K562 (cell line): ENCODE data around the gene SCMH1. TPM values are rescaled to one million over a fixed set of nuclear protein-coding genes. Genes with fewer than 3 reads are reported as not detected.

ENCODE experiments used
- HDAC3 ChIP-seq: fragments of 450-650 bp; IDR thresholded peaks from 2 replicates; pipeline ENCODE4 v1.6.1; 2018; ENCODE audit warnings: borderline replicate concordance, mild to moderate bottlenecking, moderate library complexity; ENCODE audit not compliant: partially characterized antibody
- NKRF ChIP-seq: fragments of 450-650 bp; IDR thresholded peaks from 2 replicates; pipeline ENCODE4 v1.6.1; 2016; ENCODE audit warnings: borderline replicate concordance
- RB1 ChIP-seq: fragments of 450-650 bp; IDR thresholded peaks from 2 replicates; pipeline ENCODE4 v1.6.1; 2017; ENCODE audit warnings: low read depth, mild to moderate bottlenecking
- SRSF1 ChIP-seq: fragments of 200-400 bp; formaldehyde crosslinking; IDR thresholded peaks from 2 replicates; pipeline ENCODE4 v1.6.1; 2017; ENCODE audit warnings: mild to moderate bottlenecking, low read depth, low read length, moderate library complexity
- TSC22D4 ChIP-seq: fragments of 450-650 bp; IDR thresholded peaks from 2 replicates; pipeline ENCODE4 v1.6.1; 2016; ENCODE audit warnings: missing genetic modification characterization, missing biosample characterization, control low read depth
- XRCC3 ChIP-seq: fragments of 450-650 bp; IDR thresholded peaks from 2 replicates; pipeline ENCODE4 v1.6.1; 2017; ENCODE audit warnings: mild to moderate bottlenecking, moderate library complexity
- ZNF354B ChIP-seq: fragments of 250-450 bp; sonication (Bioruptor Pico); IDR thresholded peaks from 2 replicates; pipeline ENCODE4 v1.4.0; 2020
- polyA plus RNA-seq, 8 experiments: library from polyadenylated mRNA; depleted of rRNA in 4 of 8; stranded (reverse) in 5 of 8; unstranded in 3 of 8; fragments of >200 nt; fragmentation: Nextera tagmentation in 2 of 8; fragmentation: Illumina TruSeq in 1 of 8; extraction: Ambion mirVana in 2 of 8; extraction: Trizol in 1 of 8; gene quantifications; 2 replicates each; pipeline versions ENCODE4 v1.2.1 to v1.2.3, GENCODE V29; 2011 to 2014; ENCODE audit warnings: inconsistent platforms in 1 of 8, missing spikeins in 1 of 8
- total RNA-seq, 7 experiments: library from RNA; depleted of rRNA in 6 of 7; stranded (reverse); fragments of >200 nt in 6 of 7; fragmentation: Illumina TruSeq in 2 of 7; extraction: Trizol in 2 of 7; gene quantifications; 2 replicates each; pipeline versions ENCODE4 v1.2.1 to v1.2.3, GENCODE V29; 2011 to 2021; ENCODE audit warnings: low replicate concordance in 1 of 7
- TF ChIP-seq, protein P1 (sequence below): fragments of 250-450 bp; sonication (Bioruptor Pico); IDR thresholded peaks from 2 replicates; pipeline ENCODE4 v1.4.0; 2020; ENCODE audit warnings: borderline replicate concordance
- TF ChIP-seq, protein P2 (sequence below), 3 experiments: IDR thresholded peaks in 2 of 3; conservative IDR thresholded peaks in 1 of 3; 2 replicates each; pipeline ENCODE4 v1.5.1; 2011 to 2012; ENCODE audit warnings: low read length in 3 of 3, mild to moderate bottlenecking in 3 of 3, control low read depth in 2 of 3, improper control_type of control experiment in 1 of 3, inconsistent platforms in 1 of 3, low read depth in 1 of 3, mixed read lengths in 1 of 3, moderate library complexity in 1 of 3; ENCODE audit not compliant: insufficient read depth in 2 of 3
- TF ChIP-seq, protein P3 (sequence below): fragments of 250-450 bp; sonication (Bioruptor Pico); IDR thresholded peaks from 2 replicates; pipeline ENCODE4 v1.4.0; 2020

SCMH1 gene
- total and polyA plus RNA-seq, 9 of the 15 experiments (the other 6 are each of a cell fraction or from before 2014, with no cell fraction given): 8.5 to 37.0 (median 26.8) TPM

- TF ChIP-seq, protein P1, sequence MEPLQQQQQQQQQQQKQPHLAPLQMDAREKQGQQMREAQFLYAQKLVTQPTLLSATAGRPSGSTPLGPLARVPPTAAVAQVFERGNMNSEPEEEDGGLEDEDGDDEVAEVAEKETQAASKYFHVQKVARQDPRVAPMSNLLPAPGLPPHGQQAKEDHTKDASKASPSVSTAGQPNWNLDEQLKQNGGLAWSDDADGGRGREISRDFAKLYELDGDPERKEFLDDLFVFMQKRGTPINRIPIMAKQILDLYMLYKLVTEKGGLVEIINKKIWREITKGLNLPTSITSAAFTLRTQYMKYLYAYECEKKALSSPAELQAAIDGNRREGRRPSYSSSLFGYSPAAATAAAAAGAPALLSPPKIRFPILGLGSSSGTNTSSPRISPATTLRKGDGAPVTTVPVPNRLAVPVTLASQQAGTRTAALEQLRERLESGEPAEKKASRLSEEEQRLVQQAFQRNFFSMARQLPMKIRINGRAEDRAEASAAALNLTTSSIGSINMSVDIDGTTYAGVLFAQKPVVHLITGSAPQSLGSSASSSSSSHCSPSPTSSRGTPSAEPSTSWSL (CRISPR knock-in tag): no peak
- no peak for TF ChIP-seq NKRF
- TF ChIP-seq XRCC3: no peak
- no peak for TF ChIP-seq ZNF354B (CRISPR knock-in tag)
- no peak for TF ChIP-seq HDAC3
- no peak for TF ChIP-seq RB1
- no peak for TF ChIP-seq TSC22D4 (tag)
- no peak for TF ChIP-seq SRSF1
- TF ChIP-seq, protein P2, sequence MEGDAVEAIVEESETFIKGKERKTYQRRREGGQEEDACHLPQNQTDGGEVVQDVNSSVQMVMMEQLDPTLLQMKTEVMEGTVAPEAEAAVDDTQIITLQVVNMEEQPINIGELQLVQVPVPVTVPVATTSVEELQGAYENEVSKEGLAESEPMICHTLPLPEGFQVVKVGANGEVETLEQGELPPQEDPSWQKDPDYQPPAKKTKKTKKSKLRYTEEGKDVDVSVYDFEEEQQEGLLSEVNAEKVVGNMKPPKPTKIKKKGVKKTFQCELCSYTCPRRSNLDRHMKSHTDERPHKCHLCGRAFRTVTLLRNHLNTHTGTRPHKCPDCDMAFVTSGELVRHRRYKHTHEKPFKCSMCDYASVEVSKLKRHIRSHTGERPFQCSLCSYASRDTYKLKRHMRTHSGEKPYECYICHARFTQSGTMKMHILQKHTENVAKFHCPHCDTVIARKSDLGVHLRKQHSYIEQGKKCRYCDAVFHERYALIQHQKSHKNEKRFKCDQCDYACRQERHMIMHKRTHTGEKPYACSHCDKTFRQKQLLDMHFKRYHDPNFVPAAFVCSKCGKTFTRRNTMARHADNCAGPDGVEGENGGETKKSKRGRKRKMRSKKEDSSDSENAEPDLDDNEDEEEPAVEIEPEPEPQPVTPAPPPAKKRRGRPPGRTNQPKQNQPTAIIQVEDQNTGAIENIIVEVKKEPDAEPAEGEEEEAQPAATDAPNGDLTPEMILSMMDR (IDR thresholded peaks at IDR 0.05 in 2 of 3, conservative IDR thresholded peaks at IDR 0.05 in 1 of 3; ENCODE audit: insufficient read depth in 2 of 3, low read depth in 1 of 3, low read length in 3 of 3): no peak
- TF ChIP-seq, protein P3, sequence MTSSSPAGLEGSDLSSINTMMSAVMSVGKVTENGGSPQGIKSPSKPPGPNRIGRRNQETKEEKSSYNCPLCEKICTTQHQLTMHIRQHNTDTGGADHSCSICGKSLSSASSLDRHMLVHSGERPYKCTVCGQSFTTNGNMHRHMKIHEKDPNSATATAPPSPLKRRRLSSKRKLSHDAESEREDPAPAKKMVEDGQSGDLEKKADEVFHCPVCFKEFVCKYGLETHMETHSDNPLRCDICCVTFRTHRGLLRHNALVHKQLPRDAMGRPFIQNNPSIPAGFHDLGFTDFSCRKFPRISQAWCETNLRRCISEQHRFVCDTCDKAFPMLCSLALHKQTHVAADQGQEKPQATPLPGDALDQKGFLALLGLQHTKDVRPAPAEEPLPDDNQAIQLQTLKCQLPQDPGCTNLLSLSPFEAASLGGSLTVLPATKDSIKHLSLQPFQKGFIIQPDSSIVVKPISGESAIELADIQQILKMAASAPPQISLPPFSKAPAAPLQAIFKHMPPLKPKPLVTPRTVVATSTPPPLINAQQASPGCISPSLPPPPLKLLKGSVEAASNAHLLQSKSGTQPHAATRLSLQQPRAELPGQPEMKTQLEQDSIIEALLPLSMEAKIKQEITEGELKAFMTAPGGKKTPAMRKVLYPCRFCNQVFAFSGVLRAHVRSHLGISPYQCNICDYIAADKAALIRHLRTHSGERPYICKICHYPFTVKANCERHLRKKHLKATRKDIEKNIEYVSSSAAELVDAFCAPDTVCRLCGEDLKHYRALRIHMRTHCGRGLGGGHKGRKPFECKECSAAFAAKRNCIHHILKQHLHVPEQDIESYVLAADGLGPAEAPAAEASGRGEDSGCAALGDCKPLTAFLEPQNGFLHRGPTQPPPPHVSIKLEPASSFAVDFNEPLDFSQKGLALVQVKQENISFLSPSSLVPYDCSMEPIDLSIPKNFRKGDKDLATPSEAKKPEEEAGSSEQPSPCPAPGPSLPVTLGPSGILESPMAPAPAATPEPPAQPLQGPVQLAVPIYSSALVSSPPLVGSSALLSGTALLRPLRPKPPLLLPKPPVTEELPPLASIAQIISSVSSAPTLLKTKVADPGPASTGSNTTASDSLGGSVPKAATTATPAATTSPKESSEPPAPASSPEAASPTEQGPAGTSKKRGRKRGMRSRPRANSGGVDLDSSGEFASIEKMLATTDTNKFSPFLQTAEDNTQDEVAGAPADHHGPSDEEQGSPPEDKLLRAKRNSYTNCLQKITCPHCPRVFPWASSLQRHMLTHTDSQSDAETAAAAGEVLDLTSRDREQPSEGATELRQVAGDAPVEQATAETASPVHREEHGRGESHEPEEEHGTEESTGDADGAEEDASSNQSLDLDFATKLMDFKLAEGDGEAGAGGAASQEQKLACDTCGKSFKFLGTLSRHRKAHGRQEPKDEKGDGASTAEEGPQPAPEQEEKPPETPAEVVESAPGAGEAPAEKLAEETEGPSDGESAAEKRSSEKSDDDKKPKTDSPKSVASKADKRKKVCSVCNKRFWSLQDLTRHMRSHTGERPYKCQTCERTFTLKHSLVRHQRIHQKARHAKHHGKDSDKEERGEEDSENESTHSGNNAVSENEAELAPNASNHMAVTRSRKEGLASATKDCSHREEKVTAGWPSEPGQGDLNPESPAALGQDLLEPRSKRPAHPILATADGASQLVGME: no peak
These were observed 191.1 kb downstream of the SCMH1 start (continued) for GRCh38 chr1:41051022-41051421.
